IMR-90 (cell line): ENCODE measurements around the gene RYR2. TPM values are rescaled to one million over a fixed set of nuclear protein-coding genes. Genes with fewer than 3 reads are reported as not detected.

Experiments used
- ATAC-seq: fragments of 200-7000 bp; cut with Tn5 transposase; 2 replicates; pipeline ENCODE4 v1.9.1; 2020; ENCODE audit warnings: low read depth, mild to moderate bottlenecking, moderate library complexity
- BruUV-seq: library from RNA; stranded (reverse); fragments of 400-500 nt; replicated peaks from 2 replicates; lab custom pipeline; 2021; lab: Mats Ljungman, UMichigan
- CTCF ChIA-PET: fragments of 300-600 bp; formaldehyde crosslinking; extraction: SDS; loops from one replicate; lab custom pipeline; 2021; ENCODE audit warnings: antibody characterized with exemption; lab: Yijun Ruan, JAX
- POLR2A ChIA-PET: fragments of 300-600 bp; sonication (Branson Sonifier 250); formaldehyde crosslinking; loops from one replicate; lab custom pipeline; 2022; ENCODE audit warnings: antibody characterized with exemption; ENCODE audit not compliant: unreplicated experiment; lab: Charles Lee
- DNase-seq: peaks from one replicate; pipeline ENCODE4 v3.0.0; 2013
- H2AFZ ChIP-seq: replicated peaks from 2 replicates; pipeline ENCODE3; 2013; ENCODE audit warnings: low read length, mild to moderate bottlenecking; ENCODE audit not compliant: poor library complexity
- H2AK5ac ChIP-seq: 2 replicates; pipeline ENCODE4 v1.6.1; 2013; ENCODE audit warnings: low read depth, low read length, inconsistent platforms
- H2AK9ac ChIP-seq: replicated peaks from 2 replicates; pipeline ENCODE3; 2013; ENCODE audit warnings: mild to moderate bottlenecking, low read depth, low read length, moderate library complexity; ENCODE audit not compliant: poor library complexity
- H2BK120ac ChIP-seq: 2 replicates; pipeline ENCODE4 v1.6.1; 2013; ENCODE audit warnings: low read depth, low read length, inconsistent platforms
- H2BK15ac ChIP-seq: 3 replicates; pipeline ENCODE4 v1.6.1; 2013; ENCODE audit warnings: low read depth, low read length, inconsistent platforms
- H2BK20ac ChIP-seq: 2 replicates; pipeline ENCODE4 v1.6.1; 2013; ENCODE audit warnings: low read depth, mild to moderate bottlenecking, inconsistent platforms, low read length, moderate library complexity
- H2BK5ac ChIP-seq: 2 replicates; pipeline ENCODE4 v1.6.1; 2013; ENCODE audit warnings: mild to moderate bottlenecking, low read depth, low read length, inconsistent platforms; ENCODE audit not compliant: poor library complexity, severe bottlenecking
- H3K14ac ChIP-seq: replicated peaks from 2 replicates; pipeline ENCODE4 v1.6.1; 2013; ENCODE audit warnings: low read depth, low read length, inconsistent platforms
- H3K18ac ChIP-seq: 2 replicates; pipeline ENCODE4 v1.6.1; 2013; ENCODE audit warnings: low read depth, low read length, control low read depth
- H3K23ac ChIP-seq: 2 replicates; pipeline ENCODE4 v1.6.1; 2013; ENCODE audit warnings: low read depth, low read length, inconsistent platforms
- H3K27ac ChIP-seq: 2 replicates; pipeline ENCODE4 v1.5.1; 2013; ENCODE audit warnings: mild to moderate bottlenecking, control low read depth, low read length; ENCODE audit not compliant: insufficient read depth
- H3K27me3 ChIP-seq: 2 replicates; pipeline ENCODE4 v1.6.1; 2013; ENCODE audit warnings: low read length; ENCODE audit not compliant: control insufficient read depth, insufficient read depth
- H3K36me3 ChIP-seq: 2 replicates; pipeline ENCODE4 v1.6.1; 2013; ENCODE audit warnings: low read length, mixed read lengths; ENCODE audit not compliant: control insufficient read depth, insufficient read depth
- H3K4ac ChIP-seq: 2 replicates; pipeline ENCODE4 v1.6.1; 2013; ENCODE audit warnings: low read depth, low read length, inconsistent platforms
- H3K4me1 ChIP-seq: 2 replicates; pipeline ENCODE4 v1.6.1; 2013; ENCODE audit warnings: low read length, mixed read lengths; ENCODE audit not compliant: control insufficient read depth, insufficient read depth
- H3K4me2 ChIP-seq: 2 replicates; pipeline ENCODE4 v1.6.1; 2013; ENCODE audit warnings: low read depth, mild to moderate bottlenecking, control low read depth, low read length, moderate library complexity
- H3K4me3 ChIP-seq: 2 replicates; pipeline ENCODE4 v1.5.1; 2013; ENCODE audit warnings: low read depth, mild to moderate bottlenecking, control low read depth, low read length, moderate library complexity; ENCODE audit not compliant: insufficient read depth
- H3K56ac ChIP-seq: 2 replicates; pipeline ENCODE4 v1.6.1; 2013; ENCODE audit warnings: low read length, inconsistent platforms; ENCODE audit not compliant: insufficient read depth; ENCODE audit errors: extremely low read depth
- H3K79me1 ChIP-seq, 2 experiments: 2 replicates each; pipeline ENCODE4 v1.6.1; 2013; ENCODE audit warnings: low read length in 2 of 2, inconsistent platforms in 1 of 2, low read depth in 1 of 2
- H3K9ac ChIP-seq: 2 replicates; pipeline ENCODE4 v1.6.1; 2013; ENCODE audit warnings: low read depth, low read length, control low read depth
- H3K9me1 ChIP-seq: 2 replicates; pipeline ENCODE4 v1.6.1; 2013; ENCODE audit warnings: low read length, inconsistent platforms; ENCODE audit not compliant: insufficient read depth
- H3K9me3 ChIP-seq: 2 replicates; pipeline ENCODE4 v1.6.1; 2013; ENCODE audit warnings: low read length; ENCODE audit not compliant: control insufficient read depth, insufficient read depth
- H4K20me1 ChIP-seq: 2 replicates; pipeline ENCODE4 v1.6.1; 2013; ENCODE audit warnings: low read length, inconsistent platforms; ENCODE audit not compliant: insufficient read depth
- H4K5ac ChIP-seq: 2 replicates; pipeline ENCODE4 v1.6.1; 2013; ENCODE audit warnings: mild to moderate bottlenecking, low read depth, low read length, control low read depth
- H4K8ac ChIP-seq, 2 experiments: 2 replicates each; pipeline ENCODE4 v1.6.1; 2013; ENCODE audit warnings: low read depth in 2 of 2, low read length in 2 of 2, control low read depth in 1 of 2, inconsistent platforms in 1 of 2
- H4K91ac ChIP-seq: 2 replicates; pipeline ENCODE4 v1.6.1; 2013; ENCODE audit warnings: low read depth, low read length, inconsistent platforms; ENCODE audit not compliant: insufficient read depth
- MAFK ChIP-seq: IDR thresholded peaks from 2 replicates; pipeline ENCODE4 v1.6.1; 2012; ENCODE audit warnings: low read depth, low read length, improper control_type of control experiment
- MAZ ChIP-seq: IDR thresholded peaks from 2 replicates; pipeline ENCODE4 v1.6.1; 2012; ENCODE audit warnings: low read depth, mild to moderate bottlenecking, low read length, improper control_type of control experiment, moderate library complexity, borderline replicate concordance
- NFE2L2 ChIP-seq: fragments of 150-350 bp; IDR thresholded peaks from 2 replicates; pipeline ENCODE4 v1.6.1; 2016; ENCODE audit warnings: low read depth, mild to moderate bottlenecking, low read length
- RCOR1 ChIP-seq: IDR thresholded peaks from 2 replicates; pipeline ENCODE4 v1.6.1; 2012; ENCODE audit warnings: mild to moderate bottlenecking, low read length, improper control_type of control experiment; ENCODE audit not compliant: insufficient replicate concordance
- dilution Hi-C: fragments of 300-500 bp; cut with HindIII; formaldehyde crosslinking; loops from one replicate; pipeline ENCODE4 v1.14.3; 2018; ENCODE audit warnings: low sequenced_read_pairs; ENCODE audit not compliant: unreplicated experiment
- in situ Hi-C: fragments of 300-500 bp; cut with MboI; formaldehyde crosslinking; loops from 3 replicates; pipeline ENCODE4 v1.14.3; 2019; ENCODE audit warnings: low sequenced_read_pairs, inconsistent platforms, mixed read lengths
- intact Hi-C: fragments of 100-400 bp; cut with micrococcal nuclease; formaldehyde crosslinking; loops from 2 replicates; pipeline ENCODE4 v1.10.0; 2022
- polyA plus RNA-seq, 3 experiments: library from polyadenylated mRNA; depleted of rRNA; stranded (reverse); fragments of >200 nt; gene quantifications; 2 replicates each; pipeline ENCODE4 v1.2.3, GENCODE V29; 2012; ENCODE audit warnings: low replicate concordance in 1 of 3
- total RNA-seq: library from RNA; depleted of rRNA; stranded (reverse); fragments of >200 nt; gene quantifications from 2 replicates; pipeline ENCODE4 v1.2.3, GENCODE V29; 2012

RYR2 gene
- total and polyA plus RNA-seq, 2 of the 4 experiments (the other 2 are of a cell fraction), result not detected

- H3K14ac ChIP-seq, result no peak overlapping the region
Measured at GRCh38 chr1:237650809-237651208, 608.8 kb downstream of the RYR2 start.

More at GRCh38 chr1:237650809-237651208, 608.8 kb downstream of the RYR2 start:
- no peaks in the 10 kb centered on the region for H3K4me1 ChIP-seq
- no peaks in the 10 kb centered on the region for H3K36me3 ChIP-seq
- no peak overlapping the region for H2AK9ac ChIP-seq
- H4K5ac ChIP-seq, result no peak overlapping the region
- H3K27me3 ChIP-seq, result no peaks in the 10 kb centered on the region
- TF ChIP-seq NFE2L2 (no peak), MAZ (no peak), MAFK (peak; percentile 84), RCOR1 (no peak)
- no peak overlapping the region for H2AFZ ChIP-seq
- no peak overlapping the region for H4K8ac ChIP-seq
- no peak overlapping the region for H4K91ac ChIP-seq
- no peak overlapping the region for H2BK120ac ChIP-seq
- no peak overlapping the region for H2BK5ac ChIP-seq
- no peak overlapping the region for H3K4me2 ChIP-seq
- DNase-seq (no peak), ATAC-seq (no peak)
- in situ Hi-C loops (no loop called here), dilution Hi-C loops (no loop called here), intact Hi-C loops (no loop called here)
- no peaks in the 10 kb centered on the region for H3K9me1 ChIP-seq
- H3K56ac ChIP-seq, result no peak overlapping the region
- no peak overlapping the region for H3K4ac ChIP-seq
- no peak overlapping the region for H3K4me3 ChIP-seq
- CTCF ChIA-PET, result no interaction called here
- no peak overlapping the region for H3K27ac ChIP-seq
- no TSS peak for BruUV-seq
- no peak overlapping the region for H3K9ac ChIP-seq
- no peak overlapping the region for H3K23ac ChIP-seq
- peaks cover 2% of the 10 kb centered on the region; the same call in 1 of the 2 replicates for H3K9me3 ChIP-seq
- H3K18ac ChIP-seq, result no peak overlapping the region
- H2AK5ac ChIP-seq, result no peak overlapping the region
- H3K79me1 ChIP-seq, result no peaks in the 10 kb centered on the region
- POLR2A ChIA-PET, result no interaction called here
- H4K20me1 ChIP-seq, result no peaks in the 10 kb centered on the region
- H2BK20ac ChIP-seq, result no peak overlapping the region
- no peak overlapping the region for H2BK15ac ChIP-seq
